Naive thymus-derived CD4-positive, alpha-beta T cell (primary cell): ENCODE measurements around the gene SDCCAG8. TPM values are rescaled to one million over a fixed set of nuclear protein-coding genes. Genes with fewer than 3 reads are reported as not detected.

Experiments
- ATAC-seq: fragments of 150-1000 bp; cut with Tn5 transposase; 2 replicates; pipeline ENCODE4 v1.10.0; 2021; ENCODE audit warnings: mild to moderate bottlenecking, moderate library complexity
- CTCF ChIA-PET: fragments of 350-600 bp; sonication (Branson Sonifier 250); formaldehyde crosslinking; loops from one replicate; lab custom pipeline; 2021; ENCODE audit warnings: antibody characterized with exemption; lab: Charles Lee
- POLR2A ChIA-PET: fragments of 350-600 bp; sonication (Branson Sonifier 250); formaldehyde crosslinking; loops from one replicate; lab custom pipeline; 2021; ENCODE audit warnings: antibody characterized with exemption, inconsistent platforms; lab: Charles Lee
- DNase-seq, 9 donors: peaks; one replicate each; pipeline versions ENCODE4 v3.0.0 to v3.0.0-alpha.2; 2020 to 2022; ENCODE audit warnings: mixed read lengths in 1 of 9
- H3K27ac ChIP-seq: one replicate; pipeline ENCODE4 v1.7.0; 2013; ENCODE audit warnings: mild to moderate bottlenecking, low read depth, low read length, moderate library complexity
- H3K27me3 ChIP-seq, 2 donors: one replicate each; pipeline ENCODE4 v1.7.0; 2013; ENCODE audit warnings: low read length in 2 of 2, mild to moderate bottlenecking in 2 of 2, moderate library complexity in 2 of 2; ENCODE audit not compliant: control insufficient read depth in 2 of 2, insufficient read depth in 2 of 2
- H3K36me3 ChIP-seq, 3 experiments: 1 replicate in 2 of 3; 2 replicates in 1 of 3; pipeline ENCODE4 v1.7.0; 2013; ENCODE audit warnings: low read length in 3 of 3, mild to moderate bottlenecking in 3 of 3, moderate library complexity in 1 of 3; ENCODE audit not compliant: insufficient read depth in 3 of 3, control insufficient read depth in 2 of 3
- H3K4me1 ChIP-seq, 2 donors: one replicate each; pipeline ENCODE4 v1.7.0; 2013; ENCODE audit warnings: low read length in 2 of 2, mild to moderate bottlenecking in 2 of 2, moderate library complexity in 1 of 2; ENCODE audit not compliant: control insufficient read depth in 2 of 2, insufficient read depth in 2 of 2
- H3K4me3 ChIP-seq: 2 replicates; pipeline ENCODE4 v1.7.0; 2013; ENCODE audit warnings: mild to moderate bottlenecking, low read length
- H3K9me3 ChIP-seq, 3 experiments: 1 replicate in 2 of 3; 2 replicates in 1 of 3; pipeline ENCODE4 v1.7.0; 2013; ENCODE audit warnings: low read length in 3 of 3; ENCODE audit not compliant: control insufficient read depth in 2 of 3
- H3K27ac Mint-ChIP-seq, 9 donors: one replicate each; pipeline ENCODE4 v1.8.0; 2020 to 2022; ENCODE audit warnings: mixed read lengths in 9 of 9, mild to moderate bottlenecking in 8 of 9, moderate library complexity in 5 of 9, inconsistent platforms in 2 of 9
- H3K27me3 Mint-ChIP-seq, 5 donors: one replicate each; pipeline ENCODE4 v1.8.0; 2021 to 2022; ENCODE audit warnings: mixed read lengths in 5 of 5, mild to moderate bottlenecking in 1 of 5
- H3K36me3 Mint-ChIP-seq, 5 donors: one replicate each; pipeline ENCODE4 v1.8.0; 2020 to 2022; ENCODE audit warnings: mixed read lengths in 5 of 5, mild to moderate bottlenecking in 3 of 5, inconsistent platforms in 1 of 5
- H3K4me1 Mint-ChIP-seq, 7 donors: one replicate each; pipeline ENCODE4 v1.8.0; 2020 to 2022; ENCODE audit warnings: mixed read lengths in 7 of 7, mild to moderate bottlenecking in 3 of 7, inconsistent platforms in 1 of 7
- H3K4me3 Mint-ChIP-seq, 10 donors: one replicate each; pipeline ENCODE4 v1.8.0; 2020 to 2022; ENCODE audit warnings: mild to moderate bottlenecking in 10 of 10, mixed read lengths in 10 of 10, moderate library complexity in 6 of 10, inconsistent platforms in 2 of 10
- H3K9me3 Mint-ChIP-seq, 11 donors: one replicate each; pipeline ENCODE4 v1.8.0; 2020 to 2022; ENCODE audit warnings: mixed read lengths in 11 of 11, mild to moderate bottlenecking in 4 of 11, inconsistent platforms in 1 of 11, moderate library complexity in 1 of 11
- intact Hi-C, 2 donors: fragments of 100-400 bp; cut with micrococcal nuclease; formaldehyde crosslinking; loops; one replicate each; pipeline ENCODE4 v1.15.1; 2023
- polyA plus RNA-seq, 2 donors: library from polyadenylated mRNA; unstranded; fragments of 300-500 nt; fragmentation: Illumina TruSeq; gene quantifications; one replicate each; pipeline ENCODE4 v1.2.3, GENCODE V29; 2021
- total RNA-seq, 6 experiments: library from RNA in 5 of 6; stranded (reverse) in 5 of 6; gene quantifications; 1 replicate in 5 of 6; 2 replicates in 1 of 6; pipeline ENCODE4 v1.2.3 and lab custom pipeline; 2021 to 2026

The SDCCAG8 gene
- total and polyA plus RNA-seq, 7 experiments from 2014 or later, result 26.0 to 45.2 (median 39.1) TPM

DNA sequence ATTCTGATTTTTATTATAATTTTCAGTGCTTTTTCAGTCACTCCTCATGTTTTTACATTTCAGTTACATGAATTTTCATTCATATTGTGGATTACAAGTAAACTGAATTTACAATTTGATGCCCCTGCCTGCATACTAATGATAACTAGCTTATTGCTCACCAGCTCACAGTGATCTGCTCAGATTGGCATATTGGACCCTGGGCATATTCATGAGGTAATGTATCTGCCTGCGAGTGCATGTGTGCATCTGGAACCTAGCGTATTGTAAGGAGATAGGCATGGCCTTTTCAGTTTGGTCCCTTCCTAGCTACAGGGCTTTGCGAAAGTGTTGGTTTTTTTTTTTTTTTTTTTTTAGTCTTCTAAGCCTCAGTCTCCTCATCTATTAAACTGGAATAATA, 213.7 kb downstream of the SDCCAG8 start:
- Histone ChIP-seq H3K27ac (no peak overlapping the region), H3K4me3 (no peak overlapping the region), H3K9me3 (no peaks in the 10 kb centered on the region), H3K4me1 (no peaks in the 10 kb centered on the region), H3K27me3 (no peaks in the 10 kb centered on the region), H3K36me3 (no peaks in the 10 kb centered on the region)
- CTCF ChIA-PET, result no interaction called here
- POLR2A ChIA-PET, result interaction anchor here (0.6 kb wide), 1 partner anchor 962 kb away, joined by 3 read pairs; no protein-coding TSS in a partner anchor
- Mint-ChIP-seq H3K27me3 (no peaks in the 10 kb centered on the region), H3K9me3 (no peaks in the 10 kb centered on the region), H3K4me3 (no peak overlapping the region), H3K4me1 (peaks cover 9 to 20% (median 13%) of the 10 kb centered on the region in 7 donors), H3K27ac (no peak overlapping the region), H3K36me3 (peaks cover 0 to 25% (median 6%) of the 10 kb centered on the region in 5 donors)
- intact Hi-C loops, result no loop called here
- DNase-seq (no peak), ATAC-seq (no peak)

GRCh38 chr1:243470502-243470901, 214.7 kb downstream of the SDCCAG8 start:
- Mint-ChIP-seq H3K36me3 (peaks cover 0 to 19% (median 6%) of the 10 kb centered on the region in 5 donors), H3K27me3 (no peaks in the 10 kb centered on the region), H3K4me1 (peaks cover 9 to 20% (median 13%) of the 10 kb centered on the region in 7 donors), H3K4me3 (no peak overlapping the region), H3K9me3 (no peaks in the 10 kb centered on the region), H3K27ac (peak overlapping the region in 1 of 9 donors; percentile 2)
- Histone ChIP-seq H3K36me3 (no peaks in the 10 kb centered on the region), H3K9me3 (no peaks in the 10 kb centered on the region), H3K27me3 (no peaks in the 10 kb centered on the region), H3K4me3 (no peak overlapping the region), H3K27ac (no peak overlapping the region), H3K4me1 (no peaks in the 10 kb centered on the region)
- intact Hi-C loops, result loop anchor here in 1 of 2 donors (5.0 kb wide), 1 partner anchor 277 kb away; no protein-coding TSS in a partner anchor
- CTCF ChIA-PET, result no interaction called here
- POLR2A ChIA-PET, result no interaction called here
- no peak for DNase-seq
- ATAC-seq, result no peak

- no peak overlapping the region for H3K4me3 Mint-ChIP-seq
- no peak for DNase-seq
- Histone ChIP-seq H3K27me3 (no peaks in the 10 kb centered on the region), H3K27ac (no peak overlapping the region), H3K4me1 (no peaks in the 10 kb centered on the region), H3K4me3 (no peak overlapping the region), H3K9me3 (no peaks in the 10 kb centered on the region), H3K36me3 (no peaks in the 10 kb centered on the region)
- peaks cover 9 to 20% (median 13%) of the 10 kb centered on the region in 7 donors for H3K4me1 Mint-ChIP-seq
- peaks cover 0 to 24% (median 10%) of the 10 kb centered on the region in 5 donors for H3K36me3 Mint-ChIP-seq
- H3K27me3 Mint-ChIP-seq, result no peaks in the 10 kb centered on the region
- ChIA-PET POLR2A (no interaction called here), CTCF (no interaction called here)
- H3K27ac Mint-ChIP-seq, result peak overlapping the region in 1 of 9 donors; percentile 2
- intact Hi-C loops, result loop anchor here in 1 of 2 donors (5.0 kb wide), 1 partner anchor 276 kb away; no protein-coding TSS in a partner anchor
- no peaks in the 10 kb centered on the region for H3K9me3 Mint-ChIP-seq
- ATAC-seq, result no peak
Measured at GRCh38 chr1:243471026-243471685, 215.3 kb downstream of the SDCCAG8 start.

DNA sequence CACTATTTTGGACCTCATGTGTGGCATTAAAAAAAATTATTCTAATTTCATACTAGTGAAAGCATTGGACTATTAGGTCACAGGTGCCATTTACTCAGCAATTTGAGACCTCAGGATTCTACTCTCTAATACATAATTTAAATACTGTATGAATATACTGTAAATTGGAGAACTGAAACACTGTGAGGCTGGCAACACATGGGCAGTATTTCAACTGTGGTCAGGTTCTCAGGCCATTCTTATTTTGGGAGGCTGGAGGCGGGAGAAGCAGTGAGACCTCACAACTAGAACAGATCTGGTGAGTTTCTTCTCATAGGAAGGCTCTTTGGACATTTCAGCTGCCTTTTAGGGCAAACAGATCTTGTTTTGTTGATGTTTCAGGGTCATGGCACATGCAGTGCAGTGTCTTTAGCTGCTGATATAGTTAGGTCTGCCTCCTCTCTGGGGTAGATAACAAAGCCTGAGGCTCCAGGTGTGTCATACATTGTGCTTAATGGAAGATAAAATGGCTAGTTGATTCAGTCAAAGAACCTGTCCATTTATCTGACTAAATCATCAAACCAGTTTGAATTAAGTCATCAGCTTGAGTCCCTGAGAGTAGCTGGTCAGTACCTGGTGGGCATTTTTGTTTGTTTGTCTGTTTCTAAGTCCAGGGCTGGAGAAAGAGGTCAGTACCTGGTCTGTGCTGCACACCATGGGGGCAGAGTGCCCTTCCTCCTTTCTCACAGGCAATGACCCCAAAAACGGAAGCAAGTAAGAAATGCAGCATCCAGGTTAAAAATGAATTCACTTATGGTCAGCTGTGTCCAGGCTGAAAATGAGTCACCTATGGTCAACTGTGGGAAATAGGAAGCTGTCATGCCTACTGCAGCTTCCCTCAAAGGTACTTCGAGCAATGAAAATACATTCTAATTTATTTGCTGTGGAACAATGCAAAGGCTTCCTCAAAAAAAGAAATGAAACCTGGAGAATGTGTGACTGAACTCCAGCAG, 216.2 kb downstream of the SDCCAG8 start:
- H3K27ac Mint-ChIP-seq, result peak overlapping the region in 2 of 9 donors; percentile 26 to 63
- H3K27me3 Mint-ChIP-seq, result no peaks in the 10 kb centered on the region
- Histone ChIP-seq H3K4me3 (no peak overlapping the region), H3K4me1 (no peaks in the 10 kb centered on the region), H3K27me3 (no peaks in the 10 kb centered on the region), H3K27ac (no peak overlapping the region), H3K9me3 (no peaks in the 10 kb centered on the region), H3K36me3 (no peaks in the 10 kb centered on the region)
- ATAC-seq, result peak; percentile 60
- H3K4me3 Mint-ChIP-seq, result peak overlapping the region in 2 of 10 donors; percentile 41 to 85
- H3K4me1 Mint-ChIP-seq, result peaks cover 9 to 20% (median 13%) of the 10 kb centered on the region in 7 donors
- intact Hi-C loops, result loop anchor here in 1 of 2 donors (5.0 kb wide), 1 partner anchor 275 kb away; no protein-coding TSS in a partner anchor
- ChIA-PET CTCF (no interaction called here), POLR2A (no interaction called here)
- no peaks in the 10 kb centered on the region for H3K9me3 Mint-ChIP-seq
- DNase-seq, result no peak
- peaks cover 0 to 27% (median 15%) of the 10 kb centered on the region in 5 donors for H3K36me3 Mint-ChIP-seq

DNA sequence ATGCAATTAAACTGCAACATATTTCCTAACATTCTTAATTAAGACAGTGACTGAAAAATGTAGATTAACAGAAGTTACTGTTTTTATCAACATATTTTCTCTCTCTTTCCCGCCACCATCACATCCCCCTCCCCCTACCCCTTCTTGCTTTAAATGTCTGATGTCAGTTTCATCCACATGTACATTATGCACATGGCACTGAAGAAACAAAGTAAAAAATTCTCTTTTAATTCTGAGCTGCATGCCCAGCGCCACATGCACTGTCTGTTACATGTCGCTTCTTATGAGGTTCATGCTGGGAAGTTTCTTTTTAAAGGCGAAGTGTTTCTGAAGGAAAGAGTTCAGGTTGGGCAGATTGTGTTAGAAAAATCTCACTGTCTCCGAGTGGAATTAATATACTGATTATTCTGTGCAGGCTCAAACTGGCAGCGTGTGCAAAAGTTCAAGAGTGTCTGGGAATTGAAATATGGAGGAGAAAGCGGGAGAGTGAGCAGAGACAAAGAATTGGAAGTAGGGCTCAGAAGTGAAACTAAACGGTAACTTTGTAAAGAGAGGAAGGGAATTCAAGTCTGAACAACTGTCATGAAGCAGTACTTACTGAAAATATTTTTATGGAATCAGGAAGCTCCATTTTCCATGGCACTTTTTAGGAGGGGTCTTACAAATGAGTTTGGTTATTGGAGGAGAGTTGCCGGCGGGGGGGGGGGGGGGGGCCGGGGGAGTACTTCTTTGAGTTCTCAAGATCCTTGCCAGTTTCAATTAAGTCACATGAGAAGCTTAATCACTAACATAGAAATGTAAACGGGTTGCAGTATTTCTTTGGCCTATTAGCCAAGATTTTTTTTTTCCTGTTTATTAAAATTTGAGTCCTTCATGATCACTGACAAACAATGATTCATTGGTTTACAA, 217.6 kb downstream of the SDCCAG8 start:
- ChIA-PET CTCF (no interaction called here), POLR2A (no interaction called here)
- no peaks in the 10 kb centered on the region for H3K9me3 ChIP-seq
- Mint-ChIP-seq H3K9me3 (no peaks in the 10 kb centered on the region), H3K27ac (peak overlapping the region in 8 of 9 donors; percentile 16 to 89 (median 46)), H3K4me3 (peak overlapping the region; percentile 9 to 92 (median 88)), H3K4me1 (peaks cover 9 to 20% (median 13%) of the 10 kb centered on the region in 7 donors), H3K27me3 (no peaks in the 10 kb centered on the region), H3K36me3 (peaks cover 0 to 33% (median 15%) of the 10 kb centered on the region in 5 donors)
- H3K4me3 ChIP-seq, result peak overlapping the region; percentile 8
- DNase-seq (no peak), ATAC-seq (no peak)
- H3K36me3 ChIP-seq, result no peaks in the 10 kb centered on the region
- H3K27me3 ChIP-seq, result no peaks in the 10 kb centered on the region
- intact Hi-C loops, result loop anchor here in 1 of 2 donors (5.0 kb wide), 1 partner anchor 274 kb away; no protein-coding TSS in a partner anchor
- H3K27ac ChIP-seq, result no peak overlapping the region
- H3K4me1 ChIP-seq, result no peaks in the 10 kb centered on the region
